Measurements from ENCODE around the gene SHROOM1.

The SHROOM1 gene

GRCh38 chr5:132849347-132849746 lies 18.9 kb upstream of the SHROOM1 start:
- no peak for DNase-seq

GRCh38 chr5:132848270-132848669 lies 17.8 kb upstream of the SHROOM1 start:
- no peak for DNase-seq

- no peak for DNase-seq
Observed at GRCh38 chr5:132841305-132841704, 10.9 kb upstream of the SHROOM1 start.

GRCh38 chr5:132840896-132841295 lies 10.4 kb upstream of the SHROOM1 start:
- DNase-seq: no peak

- DNase-seq: no peak
Observed at GRCh38 chr5:132840313-132840712, 9.9 kb upstream of the SHROOM1 start.

GRCh38 chr5:132839426-132840301 lies 9.2 kb upstream of the SHROOM1 start:
- no peak for DNase-seq

GRCh38 chr5:132838516-132839282 lies 8.3 kb upstream of the SHROOM1 start:
- no peak for DNase-seq

- DNase-seq: no peak
Observed at GRCh38 chr5:132837868-132838267, 7.4 kb upstream of the SHROOM1 start.

- DNase-seq: no peak
Observed at GRCh38 chr5:132836852-132837251, 6.4 kb upstream of the SHROOM1 start.

GRCh38 chr5:132834057-132834456 lies 3.6 kb upstream of the SHROOM1 start:
- no peak for DNase-seq

GRCh38 chr5:132832612-132833011 lies 2.2 kb upstream of the SHROOM1 start:
- DNase-seq: no peak

GRCh38 chr5:132831095-132831860 lies 831 bp upstream of the SHROOM1 start:
- DNase-seq: no peak

- peak; percentile 68 to 69 for DNase-seq
Observed at GRCh38 chr5:132829742-132830435, 558 bp downstream of the SHROOM1 start.

- DNase-seq: no peak
Observed at GRCh38 chr5:132828846-132829494, 1.5 kb downstream of the SHROOM1 start.

GRCh38 chr5:132827943-132828673 lies 2.3 kb downstream of the SHROOM1 start:
- no peak for DNase-seq

- no peak for DNase-seq
Observed at GRCh38 chr5:132826424-132827082, 3.9 kb downstream of the SHROOM1 start.

GRCh38 chr5:132825834-132826391 lies 4.5 kb downstream of the SHROOM1 start:
- no peak for DNase-seq

- no peak for DNase-seq
Observed at GRCh38 chr5:132825033-132825833, 5.2 kb downstream of the SHROOM1 start.

GRCh38 chr5:132824426-132824825 lies 6.0 kb downstream of the SHROOM1 start:
- no peak for DNase-seq

Data from activated CD4-positive, alpha-beta T cell treated with anti-CD3 and anti-CD28 coated beads for 4 hours (primary cell).